IPS DF 19.7 (cell line): ENCODE results near the gene FAM110A.
"Not testable (repeated sequence)": the region's sequence is repeated elsewhere in the genome, so short reads cannot be mapped to it uniquely, and the experiment has no call there.

Source experiments
- DNase-seq: peaks from one replicate; pipeline ENCODE4 v3.0.0-alpha.2; 2013; ENCODE audit warnings: low read depth, low spot score

The FAM110A gene

DNA sequence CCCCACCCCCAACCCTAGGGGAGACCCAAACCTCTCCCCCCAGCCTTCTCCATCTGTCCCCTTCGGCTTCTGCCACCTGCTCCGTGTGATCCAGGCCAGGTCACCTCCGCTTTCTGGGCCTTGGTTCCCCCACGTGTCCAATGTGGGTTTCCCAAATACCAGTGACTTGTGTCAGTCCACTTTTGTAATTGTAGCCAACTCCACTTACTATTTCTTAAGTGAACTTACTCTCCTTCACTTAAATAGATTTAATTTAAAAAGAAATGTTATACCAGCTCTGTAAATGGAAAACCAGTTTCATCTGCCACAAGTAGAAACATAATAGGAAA is 10.0 kb upstream of the FAM110A start:
- DNase-seq: no peak

GRCh38 chr20:824490-824889 is 9.0 kb upstream of the FAM110A start:
- DNase-seq: no peak

DNA sequence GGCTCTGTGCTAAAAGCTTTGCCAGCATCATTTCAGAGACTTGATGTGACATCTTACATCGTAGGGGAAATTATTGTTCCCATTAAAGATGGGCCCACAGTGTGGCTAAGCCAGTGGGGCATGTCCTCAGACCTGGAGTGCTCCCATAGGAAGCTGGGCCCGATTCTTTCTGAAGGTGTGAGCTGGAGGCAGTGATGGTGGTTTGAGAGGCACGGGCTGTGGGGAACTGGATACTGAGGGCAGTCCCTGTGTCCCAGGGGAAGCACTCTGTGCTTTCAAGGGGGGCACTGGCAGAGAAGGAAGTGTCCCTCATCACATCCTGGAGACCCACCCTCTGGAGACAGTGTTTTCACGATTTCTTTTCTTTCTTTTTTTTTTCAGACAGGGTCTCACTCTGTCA is 8.6 kb upstream of the FAM110A start:
- no peak for DNase-seq

DNA sequence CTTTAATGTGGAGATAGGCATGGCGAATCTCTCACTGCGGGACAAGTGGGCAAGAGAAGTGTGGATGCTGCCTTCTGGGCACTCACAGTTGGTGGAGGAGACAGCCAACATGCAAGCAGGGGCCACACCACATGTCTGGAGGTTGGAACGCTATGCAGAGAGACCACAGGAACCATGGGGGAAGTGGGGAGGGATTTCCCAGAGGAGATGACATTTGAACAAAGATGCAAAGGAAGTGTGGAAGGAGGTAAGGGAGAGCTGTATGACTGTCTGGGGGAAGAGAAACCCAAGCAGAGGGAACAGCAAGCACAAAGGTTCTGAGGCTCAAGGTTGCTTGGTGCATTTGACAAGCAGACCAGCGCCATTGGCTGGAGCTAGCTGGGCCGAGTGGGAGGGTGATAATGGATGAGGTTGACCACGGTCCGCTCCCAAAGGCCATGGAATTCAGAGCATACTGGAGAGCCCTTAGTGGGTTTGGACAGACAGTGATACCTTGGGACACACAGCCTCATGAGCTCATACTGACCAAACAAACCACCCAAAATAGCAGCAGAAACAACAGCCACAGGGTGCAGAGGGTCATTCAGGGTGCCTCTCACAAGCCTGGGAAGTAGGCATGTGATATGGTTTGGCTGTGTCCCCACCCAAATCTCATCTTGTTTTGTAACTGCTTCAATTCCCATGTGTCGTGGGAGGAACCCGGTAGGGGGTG is 7.6 kb upstream of the FAM110A start:
- DNase-seq: no peak

DNA sequence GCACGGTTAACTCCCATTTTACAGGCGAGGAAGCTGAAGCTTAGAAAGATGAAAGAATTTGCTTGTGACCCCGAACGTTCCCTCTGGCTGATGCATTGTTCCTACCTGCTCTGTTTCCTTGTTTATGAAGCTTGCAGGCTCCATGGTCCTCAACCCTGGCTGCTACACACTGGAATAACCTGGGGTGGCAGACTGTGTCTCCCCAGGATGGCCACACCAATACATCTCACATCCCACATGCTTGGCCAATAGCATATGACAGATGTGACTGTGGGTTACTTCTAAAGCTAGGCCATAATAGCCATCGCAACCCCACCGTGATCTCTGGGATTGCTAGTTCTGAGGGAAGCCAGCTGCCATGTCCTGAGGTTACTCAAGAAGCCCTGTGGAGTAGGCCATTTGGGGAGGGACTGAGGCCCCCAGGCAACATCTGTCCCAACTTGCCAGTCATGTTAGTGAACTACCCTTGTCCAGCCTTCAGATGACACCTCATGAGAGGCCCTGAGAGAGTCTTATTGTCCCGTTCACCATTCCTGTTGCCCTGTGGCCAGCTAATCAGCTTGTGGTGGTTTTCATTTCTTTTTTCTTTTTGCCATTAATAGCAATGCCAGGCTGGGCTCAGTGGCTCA is 6.7 kb upstream of the FAM110A start:
- no peak for DNase-seq

- not testable (repeated sequence) for DNase-seq
These were observed 5.5 kb upstream of the FAM110A start for GRCh38 chr20:827981-828380.

DNA sequence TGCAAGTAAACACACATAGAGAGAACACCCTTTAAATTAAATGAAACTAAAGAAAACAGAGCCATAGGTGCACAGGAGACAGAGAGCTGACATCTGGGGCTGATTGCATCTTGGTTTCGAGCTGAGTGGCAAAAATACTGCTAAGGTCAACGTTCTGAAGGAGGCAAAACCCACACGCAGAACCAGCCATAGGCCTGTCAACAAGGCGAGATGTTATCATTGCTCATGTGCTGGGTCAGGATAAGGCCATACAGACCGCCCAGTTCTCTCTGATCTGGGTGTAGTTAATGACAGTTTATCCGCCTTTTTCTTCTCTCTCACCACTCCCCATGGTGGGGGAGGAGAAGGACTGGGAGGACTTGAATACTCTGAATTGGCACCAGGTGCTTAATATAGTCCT is 4.5 kb upstream of the FAM110A start:
- DNase-seq: no peak

- DNase-seq: no peak
These were observed 4.0 kb upstream of the FAM110A start for GRCh38 chr20:829551-829950.

DNA sequence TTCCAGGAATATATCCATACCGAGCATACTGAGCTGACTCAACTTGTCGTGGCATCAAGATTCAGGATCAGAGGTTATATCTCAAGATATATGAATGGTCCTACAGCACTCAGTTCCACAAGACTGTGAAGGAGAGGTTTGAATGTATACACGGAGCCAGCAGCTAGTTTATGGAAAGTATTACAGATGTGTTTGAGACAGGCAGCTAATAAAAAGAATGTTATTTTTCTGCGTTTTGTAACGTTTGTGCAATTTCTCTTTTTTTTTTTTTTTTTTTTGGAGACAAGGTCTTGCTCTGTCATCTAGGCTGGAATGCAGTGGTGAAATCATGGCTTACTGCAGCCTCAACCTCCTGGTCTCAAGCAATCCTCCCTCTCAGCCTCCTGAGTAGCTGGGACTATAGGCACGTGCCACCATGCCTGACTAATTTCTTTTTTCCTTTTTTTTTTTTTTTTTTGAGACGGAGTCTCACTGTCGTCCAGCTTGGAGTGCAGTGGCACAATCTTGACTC is 3.4 kb upstream of the FAM110A start:
- no peak for DNase-seq

DNA sequence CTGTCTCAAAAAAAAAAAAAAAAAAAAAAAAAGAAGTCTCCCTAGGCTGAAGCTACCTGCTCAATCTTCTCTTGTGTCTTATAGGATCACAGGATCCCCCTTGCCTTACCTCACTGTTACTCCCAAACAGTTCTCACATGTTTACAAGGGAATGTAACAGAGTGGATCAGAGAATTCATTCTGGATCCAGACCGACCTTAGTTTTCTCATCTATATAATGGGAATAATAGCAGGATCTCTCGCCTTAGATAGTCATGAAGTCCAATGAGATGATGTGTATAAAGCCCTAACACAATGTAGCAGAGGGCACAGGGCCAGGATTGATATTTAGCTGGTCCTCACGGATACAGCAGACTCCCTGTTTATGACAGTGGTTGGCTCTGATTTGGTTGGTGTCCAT is 2.3 kb upstream of the FAM110A start:
- no peak for DNase-seq

GRCh38 chr20:831956-832355 is 1.6 kb upstream of the FAM110A start:
- no peak for DNase-seq

GRCh38 chr20:833121-833449 is 430 bp upstream of the FAM110A start:
- DNase-seq: no peak

DNA sequence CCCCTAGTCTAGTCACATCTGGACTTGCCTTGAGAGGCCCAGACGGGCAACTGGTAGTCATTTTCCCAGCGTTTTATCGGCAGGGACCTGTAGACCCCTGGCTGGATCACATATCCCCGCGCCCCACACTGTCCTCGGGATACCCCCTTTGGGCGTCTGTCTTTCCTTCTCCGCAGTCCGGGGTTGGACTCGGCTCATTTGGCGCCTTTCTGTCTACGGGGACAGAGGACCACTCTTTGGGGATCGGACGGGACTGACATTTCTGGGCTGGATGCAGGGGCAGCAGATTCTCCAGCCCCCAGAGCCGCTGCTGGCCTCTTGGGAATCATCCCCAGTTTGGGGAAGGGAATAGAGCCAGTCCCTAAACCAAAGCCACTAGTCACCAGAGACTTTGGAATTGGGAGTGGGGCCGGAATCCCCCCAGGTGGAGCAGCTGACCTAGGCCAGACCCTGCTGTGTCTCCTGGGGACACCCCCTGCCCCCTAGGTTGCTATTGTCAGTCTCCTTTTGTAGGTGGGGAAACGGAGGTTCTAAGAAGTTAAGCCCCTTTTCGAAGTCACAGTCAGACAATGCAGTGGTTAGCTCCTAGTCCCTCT is 734 bp downstream of the FAM110A start:
- no peak for DNase-seq

- no peak for DNase-seq
These were observed 2.1 kb downstream of the FAM110A start for GRCh38 chr20:835608-836045.

DNA sequence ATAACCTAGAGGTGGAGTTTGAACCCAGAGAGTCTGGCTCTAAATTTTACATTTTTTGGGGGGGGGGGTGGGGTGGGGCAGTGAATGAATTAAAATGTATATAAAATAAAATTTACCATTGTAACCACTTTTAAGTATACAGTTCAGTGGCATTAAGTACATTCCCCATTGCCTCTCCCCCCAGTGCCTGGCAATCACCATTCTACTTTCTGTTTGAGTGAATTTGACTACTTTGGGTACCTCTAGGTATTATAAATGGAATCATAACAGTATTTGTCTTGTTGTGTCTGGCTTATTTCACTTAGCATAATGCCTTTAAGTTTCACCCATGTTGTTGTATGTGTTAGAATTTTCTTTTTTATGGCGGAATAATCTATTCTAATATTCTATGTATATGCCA is 2.7 kb downstream of the FAM110A start:
- no peak for DNase-seq

DNA sequence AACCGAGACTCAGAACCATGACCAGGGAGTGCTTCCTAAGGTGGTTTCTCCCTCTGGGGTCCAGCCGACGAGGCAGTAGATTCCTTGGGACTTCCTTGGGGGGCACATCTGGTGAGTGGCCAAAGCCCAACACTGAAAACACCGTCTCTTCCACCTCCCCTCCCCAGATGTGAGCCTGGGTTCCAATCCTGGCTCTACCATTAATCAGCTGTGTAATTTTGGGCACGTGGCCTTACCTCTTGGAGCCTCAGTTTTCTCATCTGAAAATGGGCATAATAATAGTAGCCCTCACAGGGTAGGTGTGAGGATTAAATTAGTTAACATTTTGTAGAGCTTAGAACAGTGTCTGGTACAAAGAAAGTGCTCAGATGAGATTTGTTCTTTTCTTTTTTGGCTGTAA is 5.5 kb downstream of the FAM110A start:
- no peak for DNase-seq

- no peak for DNase-seq
These were observed 6.1 kb downstream of the FAM110A start for GRCh38 chr20:839626-840025.

- DNase-seq: no peak
These were observed 7.0 kb downstream of the FAM110A start for GRCh38 chr20:840503-840857.

DNA sequence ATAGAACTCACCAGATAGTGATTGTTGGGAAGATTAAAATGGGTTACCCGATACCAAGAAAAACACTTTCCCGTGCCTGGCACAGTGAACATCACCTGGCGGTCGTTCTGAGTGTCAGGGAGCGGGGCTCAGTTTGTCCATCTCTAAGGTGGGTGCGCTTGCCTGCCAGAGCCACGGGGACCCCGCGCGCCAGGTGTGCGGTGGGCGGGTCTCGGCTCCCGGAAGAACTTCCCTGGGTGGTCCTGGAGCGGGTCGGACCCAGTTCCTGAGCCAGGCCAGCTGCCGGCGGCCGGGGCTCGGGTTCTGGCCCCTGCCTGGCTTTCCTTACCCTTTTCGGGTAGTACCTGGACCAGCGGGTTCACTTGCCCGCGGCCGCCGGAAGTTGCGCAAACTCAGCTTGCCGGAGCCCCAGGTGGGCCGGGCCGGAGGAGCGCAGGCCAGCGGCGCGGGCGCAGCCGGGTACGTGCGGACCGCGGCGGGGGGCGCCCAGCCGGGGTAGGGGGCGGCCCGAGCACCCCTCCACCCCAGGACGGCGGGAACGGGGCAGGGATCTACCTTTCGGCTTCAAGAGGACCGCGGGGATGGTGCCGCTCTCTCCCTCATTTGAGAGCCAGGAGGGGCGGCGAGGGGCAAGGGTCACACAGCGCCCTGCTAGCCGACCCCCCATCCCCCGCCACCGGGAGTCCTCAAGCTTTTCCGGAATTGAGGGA is 7.5 kb downstream of the FAM110A start:
- no peak for DNase-seq

GRCh38 chr20:841568-842546 is 8.3 kb downstream of the FAM110A start:
- no peak for DNase-seq

- DNase-seq: no peak
These were observed 9.0 kb downstream of the FAM110A start for GRCh38 chr20:842547-842940.

GRCh38 chr20:843912-844311 is 10.4 kb downstream of the FAM110A start:
- no peak for DNase-seq
